Activated naive CD8-positive, alpha-beta T cell treated with anti-CD3 and anti-CD28 coated beads, Interleukin-2, amount 50 U/mL, for 24 hours (primary cell): ENCODE measurements around the gene GABARAPL2.
"Not testable (repeated sequence)": the region's sequence is repeated elsewhere in the genome, so short reads cannot be mapped to it uniquely, and the experiment has no call there.

Experiments used
- ATAC-seq: fragments of 150-1000 bp; cut with Tn5 transposase; one replicate; pipeline ENCODE4 v1.10.0; 2021
- DNase-seq: peaks from one replicate; pipeline ENCODE4 v3.0.0; 2021
- H3K27ac Mint-ChIP-seq: one replicate; pipeline ENCODE4 v1.8.0; 2021; ENCODE audit warnings: mild to moderate bottlenecking, mixed read lengths
- H3K27me3 Mint-ChIP-seq: one replicate; pipeline ENCODE4 v1.8.0; 2021; ENCODE audit warnings: mixed read lengths
- H3K36me3 Mint-ChIP-seq: one replicate; pipeline ENCODE4 v1.8.0; 2021; ENCODE audit warnings: low read depth, mixed read lengths
- H3K4me1 Mint-ChIP-seq: one replicate; pipeline ENCODE4 v1.8.0; 2021; ENCODE audit warnings: mixed read lengths
- H3K4me3 Mint-ChIP-seq: one replicate; pipeline ENCODE4 v1.8.0; 2021; ENCODE audit warnings: mild to moderate bottlenecking, moderate library complexity, mixed read lengths
- H3K9me3 Mint-ChIP-seq: one replicate; pipeline ENCODE4 v1.8.0; 2021; ENCODE audit warnings: mixed read lengths

The GABARAPL2 gene

GRCh38 chr16:75567911-75568310 is 1.7 kb downstream of the GABARAPL2 start:
- H3K27ac Mint-ChIP-seq, result peak overlapping the region; percentile 65
- H3K9me3 Mint-ChIP-seq, result no peaks in the 10 kb centered on the region
- ATAC-seq (no peak), DNase-seq (no peak)
- peak overlapping the region; percentile 93 for H3K4me3 Mint-ChIP-seq
- H3K4me1 Mint-ChIP-seq, result peaks cover 43% of the 10 kb centered on the region
- H3K27me3 Mint-ChIP-seq, result peaks cover 2% of the 10 kb centered on the region
- peaks cover 17% of the 10 kb centered on the region for H3K36me3 Mint-ChIP-seq

GRCh38 chr16:75570396-75571065 is 4.4 kb downstream of the GABARAPL2 start:
- no peak for ATAC-seq
- DNase-seq, result no peak
- peaks cover 28% of the 10 kb centered on the region for H3K36me3 Mint-ChIP-seq
- H3K4me3 Mint-ChIP-seq, result no peak overlapping the region
- peaks cover 36% of the 10 kb centered on the region for H3K4me1 Mint-ChIP-seq
- no peaks in the 10 kb centered on the region for H3K9me3 Mint-ChIP-seq
- H3K27me3 Mint-ChIP-seq, result no peaks in the 10 kb centered on the region
- H3K27ac Mint-ChIP-seq, result peak overlapping the region; percentile 56

- DNase-seq, result no peak
- Mint-ChIP-seq H3K4me3 (no peak overlapping the region), H3K36me3 (peaks cover 35% of the 10 kb centered on the region), H3K27ac (no peak overlapping the region), H3K4me1 (peaks cover 26% of the 10 kb centered on the region), H3K27me3 (no peaks in the 10 kb centered on the region), H3K9me3 (no peaks in the 10 kb centered on the region)
- no peak for ATAC-seq
Observed at GRCh38 chr16:75572864-75573542, 6.8 kb downstream of the GABARAPL2 start.

DNA sequence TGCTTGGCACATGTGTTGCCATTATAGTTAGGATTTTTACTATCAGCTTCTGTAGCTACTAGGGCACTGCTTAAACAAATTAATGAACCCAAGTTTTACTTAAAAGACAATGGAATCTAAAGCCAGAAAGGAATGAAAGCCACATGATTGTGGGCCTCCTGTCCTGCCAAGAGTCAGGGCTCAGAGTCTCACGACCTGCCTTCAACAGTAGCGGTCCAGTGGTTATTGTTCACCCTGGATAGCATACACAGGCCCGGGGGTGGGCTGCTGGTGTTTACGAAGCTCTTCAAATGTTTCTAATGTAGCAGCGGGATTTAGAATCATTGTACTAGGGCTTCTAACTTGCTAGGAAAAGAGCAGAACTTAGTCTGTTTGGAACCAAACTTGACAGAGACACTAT is 7.8 kb downstream of the GABARAPL2 start:
- Mint-ChIP-seq H3K4me1 (peaks cover 31% of the 10 kb centered on the region), H3K27ac (no peak overlapping the region), H3K27me3 (no peaks in the 10 kb centered on the region), H3K9me3 (no peaks in the 10 kb centered on the region), H3K36me3 (peaks cover 41% of the 10 kb centered on the region), H3K4me3 (no peak overlapping the region)
- ATAC-seq (no peak), DNase-seq (no peak)

- Mint-ChIP-seq H3K4me1 (peaks cover 30% of the 10 kb centered on the region), H3K9me3 (no peaks in the 10 kb centered on the region), H3K36me3 (peaks cover 33% of the 10 kb centered on the region), H3K27ac (peak overlapping the region; percentile 33), H3K4me3 (no peak overlapping the region), H3K27me3 (no peaks in the 10 kb centered on the region)
- no peak for DNase-seq
- no peak for ATAC-seq
Observed at GRCh38 chr16:75575958-75576357, 9.8 kb downstream of the GABARAPL2 start.

DNA sequence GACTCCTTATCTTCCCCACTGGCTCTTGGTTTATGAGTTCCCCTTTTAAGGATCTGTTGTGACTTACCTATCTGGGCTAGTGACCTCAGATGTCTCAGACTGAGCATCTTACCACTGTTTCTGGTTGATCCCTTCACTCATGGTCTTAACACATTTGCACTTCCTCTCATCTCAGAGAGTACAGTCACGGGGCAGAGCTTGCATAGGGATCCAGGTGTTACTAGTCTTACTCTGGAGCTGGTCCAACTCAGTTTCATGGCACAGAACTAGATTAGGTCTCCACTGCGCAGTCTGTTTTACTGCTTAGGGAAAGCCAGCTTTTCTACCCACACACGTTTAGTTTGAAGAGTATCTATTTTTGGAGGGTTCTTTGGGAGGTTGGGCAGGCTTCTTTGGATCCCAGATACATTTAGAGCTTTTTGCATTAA is 10.2 kb downstream of the GABARAPL2 start:
- DNase-seq, result no peak
- Mint-ChIP-seq H3K36me3 (peaks cover 31% of the 10 kb centered on the region), H3K27me3 (no peaks in the 10 kb centered on the region), H3K9me3 (no peaks in the 10 kb centered on the region), H3K4me1 (peaks cover 26% of the 10 kb centered on the region), H3K4me3 (no peak overlapping the region), H3K27ac (peak overlapping the region; percentile 33)
- peak; percentile 35 for ATAC-seq

DNA sequence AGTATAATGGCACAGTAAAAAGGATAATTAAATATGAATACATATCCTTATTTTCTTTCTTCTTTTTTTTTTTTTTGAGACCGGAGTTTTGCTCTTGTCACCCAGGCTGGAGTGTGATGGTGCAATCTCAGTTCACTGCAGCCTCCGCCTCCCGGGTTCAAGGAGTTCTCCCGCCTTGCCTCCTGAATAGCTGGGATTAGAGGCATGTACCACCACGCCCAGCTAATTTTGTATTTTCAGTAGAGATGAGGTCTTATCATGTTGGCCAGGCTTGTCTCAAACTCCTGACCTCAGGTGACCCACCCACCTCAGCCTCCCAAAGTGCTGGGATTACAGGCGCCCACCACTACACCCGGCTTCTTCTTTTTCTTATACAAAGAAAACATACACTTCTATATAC is 12.0 kb downstream of the GABARAPL2 start:
- Mint-ChIP-seq H3K27ac (no peak overlapping the region), H3K4me1 (peaks cover 21% of the 10 kb centered on the region), H3K9me3 (no peaks in the 10 kb centered on the region), H3K4me3 (no peak overlapping the region), H3K36me3 (peaks cover 28% of the 10 kb centered on the region), H3K27me3 (no peaks in the 10 kb centered on the region)
- ATAC-seq, result no peak
- DNase-seq, result no peak

GRCh38 chr16:75578725-75579124 is 12.5 kb downstream of the GABARAPL2 start:
- Mint-ChIP-seq H3K27me3 (no peaks in the 10 kb centered on the region), H3K4me1 (peaks cover 21% of the 10 kb centered on the region), H3K36me3 (peaks cover 24% of the 10 kb centered on the region), H3K27ac (peak overlapping the region; percentile 23), H3K9me3 (no peaks in the 10 kb centered on the region), H3K4me3 (no peak overlapping the region)
- ATAC-seq (no peak), DNase-seq (no peak)

DNA sequence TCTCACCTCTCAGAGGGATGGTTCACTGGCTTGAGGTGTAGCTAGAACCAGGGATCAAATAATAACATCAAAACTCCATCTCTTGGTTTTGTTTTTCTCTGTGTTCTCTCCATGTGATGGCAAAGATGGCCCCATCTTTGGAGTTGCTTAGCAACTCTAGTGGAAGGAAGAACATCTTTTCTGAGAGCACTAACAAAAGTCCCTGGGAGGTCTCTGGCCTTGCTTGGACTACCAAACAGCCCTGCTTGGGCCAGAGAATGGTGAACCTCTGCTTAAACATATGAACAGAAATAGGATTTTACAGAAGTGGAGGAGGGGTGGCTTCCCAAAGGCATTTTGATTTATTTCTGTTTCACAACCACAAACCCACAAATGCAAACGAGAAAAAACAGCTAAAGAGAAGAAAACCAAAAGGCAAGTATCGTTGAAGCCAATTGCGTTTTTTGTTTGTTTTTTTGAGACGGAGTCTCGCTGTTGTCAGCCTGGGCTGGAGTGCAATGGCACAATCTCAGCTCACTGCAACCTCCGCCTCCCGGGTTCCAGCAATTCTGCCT is 13.2 kb downstream of the GABARAPL2 start:
- H3K9me3 Mint-ChIP-seq, result no peaks in the 10 kb centered on the region
- peaks cover 21% of the 10 kb centered on the region for H3K4me1 Mint-ChIP-seq
- no peaks in the 10 kb centered on the region for H3K27me3 Mint-ChIP-seq
- no peak overlapping the region for H3K4me3 Mint-ChIP-seq
- no peak for DNase-seq
- ATAC-seq, result no peak
- H3K36me3 Mint-ChIP-seq, result peaks cover 24% of the 10 kb centered on the region
- H3K27ac Mint-ChIP-seq, result peak overlapping the region; percentile 31

DNA sequence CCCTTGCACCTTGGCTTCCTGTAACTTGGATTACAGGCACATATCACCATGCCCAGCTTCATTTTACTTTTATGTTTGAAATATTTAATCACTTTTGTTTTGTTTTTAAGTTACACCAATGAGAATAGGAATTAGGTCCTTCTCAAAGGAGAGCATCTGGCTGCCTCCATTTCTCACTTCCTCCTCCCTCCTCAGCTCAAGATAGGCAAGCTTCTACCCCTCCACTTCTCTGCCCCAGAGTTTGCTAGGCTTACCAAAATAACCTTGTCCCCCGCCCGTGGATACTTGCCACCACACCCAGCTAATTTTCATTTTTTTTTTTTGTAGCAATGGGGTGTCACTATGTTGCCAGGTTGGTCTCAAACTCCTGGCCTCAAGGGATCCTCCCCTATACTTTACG is 17.9 kb downstream of the GABARAPL2 start:
- Mint-ChIP-seq H3K9me3 (no peaks in the 10 kb centered on the region), H3K27ac (no peak overlapping the region), H3K4me3 (no peak overlapping the region), H3K4me1 (peaks cover 10% of the 10 kb centered on the region), H3K27me3 (no peaks in the 10 kb centered on the region), H3K36me3 (peaks cover 6% of the 10 kb centered on the region)
- no peak for DNase-seq
- no peak for ATAC-seq

DNA sequence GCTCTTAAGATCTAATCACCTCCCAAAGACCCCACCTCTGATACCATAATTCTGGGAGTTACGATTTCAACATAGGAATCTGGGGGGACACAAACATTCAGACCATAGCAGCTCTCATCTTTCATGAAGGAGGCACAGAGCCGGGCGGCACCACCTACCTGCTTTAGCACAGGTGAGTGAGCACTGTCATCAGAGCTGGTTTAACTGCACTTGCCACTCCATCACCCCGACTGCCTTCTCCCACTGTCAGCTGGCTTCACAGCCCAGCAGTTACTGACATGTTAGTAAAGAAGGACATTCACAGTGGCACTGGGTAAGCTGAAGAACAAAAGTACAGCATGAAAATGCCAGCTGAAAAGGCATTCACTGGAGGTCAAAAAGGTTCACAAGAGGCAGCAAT is 22.5 kb downstream of the GABARAPL2 start:
- no peak overlapping the region for H3K27ac Mint-ChIP-seq
- no peaks in the 10 kb centered on the region for H3K27me3 Mint-ChIP-seq
- DNase-seq (no peak), ATAC-seq (no peak)
- H3K4me3 Mint-ChIP-seq, result no peak overlapping the region
- peaks cover 6% of the 10 kb centered on the region for H3K36me3 Mint-ChIP-seq
- peaks cover 3% of the 10 kb centered on the region for H3K4me1 Mint-ChIP-seq
- H3K9me3 Mint-ChIP-seq, result no peaks in the 10 kb centered on the region

DNA sequence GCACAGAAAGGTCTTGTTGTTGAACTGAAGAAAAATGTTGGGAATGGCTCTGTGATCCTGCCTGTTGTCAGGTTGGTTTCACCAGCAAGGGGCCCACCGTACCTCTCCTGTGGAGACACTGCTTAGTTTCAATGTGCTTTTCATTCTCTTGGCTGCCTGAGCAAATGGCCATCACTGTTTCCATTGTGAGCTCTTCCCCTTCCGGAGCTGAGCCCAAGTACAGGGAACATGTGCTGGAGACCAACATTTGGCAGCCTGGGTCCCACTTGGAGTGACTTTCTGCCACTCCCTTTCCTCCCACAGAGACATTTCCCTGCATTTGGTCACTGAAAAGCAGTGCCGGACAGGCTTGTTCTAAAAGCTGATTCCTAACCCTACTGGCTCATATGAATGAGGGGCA is 23.1 kb downstream of the GABARAPL2 start:
- H3K4me3 Mint-ChIP-seq, result no peak overlapping the region

GRCh38 chr16:75590920-75591843 is 25.0 kb downstream of the GABARAPL2 start:
- H3K4me3 Mint-ChIP-seq, result no peak overlapping the region
- H3K36me3 Mint-ChIP-seq, result peaks cover 8% of the 10 kb centered on the region

More for the DNA sequence above, 23.1 kb downstream of the GABARAPL2 start:
- ATAC-seq, result no peak
- Mint-ChIP-seq H3K4me1 (peaks cover 9% of the 10 kb centered on the region), H3K27ac (no peak overlapping the region), H3K27me3 (no peaks in the 10 kb centered on the region), H3K36me3 (peaks cover 7% of the 10 kb centered on the region), H3K9me3 (no peaks in the 10 kb centered on the region)
- DNase-seq, result no peak

DNA sequence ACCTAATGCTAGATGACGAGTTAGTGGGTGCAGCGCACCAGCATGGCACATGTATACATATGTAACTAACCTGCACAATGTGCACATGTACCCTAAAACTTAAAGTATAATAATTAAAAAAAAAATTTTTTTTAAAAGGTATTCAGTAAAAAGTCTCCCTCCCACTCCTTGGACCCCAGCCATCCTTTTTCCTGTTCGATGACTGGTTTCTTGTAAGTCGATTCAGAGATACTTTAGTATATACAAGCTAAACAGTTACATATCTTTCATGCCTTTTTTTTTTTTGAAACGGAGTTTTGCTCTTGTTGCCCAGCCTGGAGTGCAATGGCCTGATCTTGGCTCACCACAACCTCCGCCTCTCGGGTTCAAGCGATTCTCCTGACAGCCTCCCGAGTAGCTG is 25.7 kb downstream of the GABARAPL2 start:
- not testable (repeated sequence) for H3K27me3 Mint-ChIP-seq, H3K4me3 Mint-ChIP-seq, DNase-seq, H3K27ac Mint-ChIP-seq, H3K9me3 Mint-ChIP-seq, ATAC-seq
- peaks cover 14% of the 10 kb centered on the region for H3K4me1 Mint-ChIP-seq
- peaks cover 11% of the 10 kb centered on the region for H3K36me3 Mint-ChIP-seq

More at GRCh38 chr16:75590920-75591843, 25.0 kb downstream of the GABARAPL2 start:
- DNase-seq (no peak), ATAC-seq (no peak)
- Mint-ChIP-seq H3K27ac (no peak overlapping the region), H3K27me3 (no peaks in the 10 kb centered on the region), H3K9me3 (no peaks in the 10 kb centered on the region), H3K4me1 (peaks cover 14% of the 10 kb centered on the region)
